ENCODE data around the gene GRID2.
"Not testable (repeated sequence)": the region's sequence is repeated elsewhere in the genome, so short reads cannot be mapped to it uniquely, and the experiment has no call there.

Gene GRID2

DNA sequence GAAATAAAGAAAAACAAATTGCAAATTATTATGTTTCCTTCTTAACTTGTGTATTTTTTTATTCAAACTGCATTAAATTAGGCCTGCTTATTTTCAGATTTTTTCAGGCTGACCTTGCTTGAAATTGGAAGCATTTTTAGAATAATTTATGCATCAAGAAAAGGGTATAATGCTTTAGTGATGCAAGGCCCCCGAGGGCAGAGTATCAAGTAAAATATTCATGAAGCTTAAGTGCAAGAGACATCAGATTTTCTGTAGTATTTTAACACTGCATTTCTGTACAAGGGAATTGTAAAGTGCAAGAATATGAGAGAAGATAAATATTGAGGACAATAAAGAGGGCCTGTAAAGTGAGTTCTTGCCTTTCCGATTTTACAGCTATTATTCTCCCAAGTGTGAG is 1039.0 kb downstream of the GRID2 start:
- no peaks in the 10 kb centered on the region for H3K9me3 ChIP-seq (ENCODE audit: control insufficient read depth, insufficient read depth, low read length)
- H3K4me1 ChIP-seq (ENCODE audit: insufficient read depth, low read length): peaks cover 5% of the 10 kb centered on the region; the same call in 1 of the 2 replicates
- H3K9ac ChIP-seq (ENCODE audit: low read depth, low read length): no peak overlapping the region

DNA sequence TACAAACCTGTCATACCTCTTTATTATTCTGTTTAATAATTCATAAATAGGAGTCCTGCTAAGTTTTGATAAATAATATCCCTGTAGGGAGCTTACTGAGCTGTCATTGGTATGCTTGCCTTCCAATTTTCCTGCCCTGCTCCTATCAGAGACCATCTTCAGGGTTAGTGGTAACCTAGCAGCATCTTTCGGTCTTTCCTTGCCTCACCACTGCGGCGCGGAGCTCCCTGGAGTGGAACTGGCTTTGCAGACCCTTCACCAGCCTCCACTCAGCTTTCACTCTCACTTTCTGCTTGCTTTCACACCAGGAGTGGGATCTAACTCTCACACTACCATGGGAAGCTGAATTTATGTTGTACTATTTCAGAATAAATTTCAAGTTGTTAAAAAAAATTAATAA is 1043.1 kb downstream of the GRID2 start:
- H3K9ac ChIP-seq (ENCODE audit: low read depth, low read length): no peak overlapping the region
- no peaks in the 10 kb centered on the region for H3K36me3 ChIP-seq (ENCODE audit: insufficient read depth, low read length)
- no peaks in the 10 kb centered on the region for H3K4me1 ChIP-seq (ENCODE audit: insufficient read depth, low read length)
- H3K9me3 ChIP-seq (ENCODE audit: control insufficient read depth, insufficient read depth, low read length): no peaks in the 10 kb centered on the region

More for the DNA sequence above, 1039.0 kb downstream of the GRID2 start:
- no peaks in the 10 kb centered on the region for H3K36me3 ChIP-seq (ENCODE audit: insufficient read depth, low read length)

DNA sequence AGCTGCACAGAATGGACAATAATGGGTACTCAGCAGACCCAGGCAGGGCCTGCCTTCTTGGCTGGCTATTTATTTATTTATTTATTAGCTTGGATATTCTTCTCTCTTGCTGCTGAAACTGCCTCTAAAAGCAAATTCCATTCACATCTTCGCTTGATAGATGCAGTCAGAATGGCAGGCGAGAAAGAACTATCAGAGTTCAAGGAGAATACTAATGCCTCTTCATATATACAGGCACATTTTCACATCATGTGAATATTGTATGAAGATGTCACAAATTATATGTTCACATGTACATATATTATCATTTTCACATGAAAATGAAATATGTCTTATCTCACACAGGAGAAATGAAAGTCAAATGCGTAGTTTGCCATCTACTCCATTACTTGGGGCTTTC is 1045.1 kb downstream of the GRID2 start:
- Histone ChIP-seq H3K9ac (ENCODE audit: low read depth, low read length) (no peak overlapping the region), H3K9me3 (ENCODE audit: control insufficient read depth, insufficient read depth, low read length) (no peaks in the 10 kb centered on the region), H3K36me3 (ENCODE audit: insufficient read depth, low read length) (no peaks in the 10 kb centered on the region), H3K4me1 (ENCODE audit: insufficient read depth, low read length) (no peaks in the 10 kb centered on the region)

DNA sequence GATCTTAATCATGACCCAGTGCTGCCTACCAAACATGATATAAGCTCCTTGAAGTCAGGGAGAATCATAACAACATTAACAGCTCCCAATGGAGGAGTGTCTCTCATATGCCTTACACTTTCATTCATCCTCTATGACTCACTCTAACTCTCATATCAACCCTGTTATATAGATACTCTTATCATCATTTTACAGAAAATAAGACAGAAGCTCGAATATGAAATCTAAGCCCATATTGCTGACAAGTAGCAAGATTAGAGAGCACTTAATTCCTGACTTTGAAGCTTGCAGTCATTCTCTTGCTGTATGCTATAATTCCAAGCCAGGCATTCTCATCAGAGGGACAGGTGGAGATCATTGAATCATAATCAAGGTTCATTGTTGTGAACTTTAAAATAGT is 1048.1 kb downstream of the GRID2 start:
- Histone ChIP-seq H3K4me1 (ENCODE audit: insufficient read depth, low read length) (no peaks in the 10 kb centered on the region), H3K36me3 (ENCODE audit: insufficient read depth, low read length) (no peaks in the 10 kb centered on the region), H3K9me3 (ENCODE audit: control insufficient read depth, insufficient read depth, low read length) (no peaks in the 10 kb centered on the region), H3K9ac (ENCODE audit: low read depth, low read length) (no peak overlapping the region)

DNA sequence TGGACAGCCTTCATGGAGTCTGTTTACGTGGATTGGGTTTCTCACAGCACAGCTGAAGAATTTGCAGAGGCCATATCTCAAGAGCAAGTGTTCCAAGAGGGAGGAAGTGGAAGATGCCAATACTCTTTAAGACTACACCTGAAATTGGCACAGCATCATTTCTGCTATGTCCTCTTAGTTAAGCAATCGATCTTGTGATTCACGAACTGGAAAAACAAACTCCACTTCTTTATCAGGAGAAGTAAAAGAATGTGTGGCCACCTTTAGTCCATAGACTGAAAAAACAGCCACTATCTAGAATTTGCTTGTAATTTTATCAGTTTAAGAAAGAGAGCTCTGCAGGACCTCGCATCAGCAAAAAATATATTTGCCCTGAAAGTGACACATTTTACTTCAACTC is 1051.6 kb downstream of the GRID2 start:
- Histone ChIP-seq H3K36me3 (ENCODE audit: insufficient read depth, low read length) (no peaks in the 10 kb centered on the region), H3K9me3 (ENCODE audit: control insufficient read depth, insufficient read depth, low read length) (no peaks in the 10 kb centered on the region), H3K4me1 (ENCODE audit: insufficient read depth, low read length) (no peaks in the 10 kb centered on the region), H3K9ac (ENCODE audit: low read depth, low read length) (no peak overlapping the region)

DNA sequence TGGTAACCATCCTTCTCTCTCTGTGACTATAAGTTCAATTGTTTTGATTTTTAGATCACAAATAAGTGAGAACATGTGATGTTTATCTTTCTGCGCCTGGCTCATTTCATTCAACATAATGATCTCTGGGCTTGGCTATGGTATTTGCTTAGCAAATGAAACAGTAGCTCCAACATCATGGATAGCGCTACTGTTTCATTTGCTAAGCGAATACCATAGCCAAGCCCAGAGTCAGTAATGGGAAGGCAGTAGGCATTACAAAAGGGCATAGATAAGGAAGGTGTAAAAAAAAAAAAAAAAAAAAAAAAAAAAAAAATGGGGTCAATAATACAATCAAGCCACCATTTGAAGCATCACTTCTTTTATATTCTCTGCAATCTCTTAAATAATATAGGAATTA is 1055.8 kb downstream of the GRID2 start:
- H3K9ac ChIP-seq (ENCODE audit: low read depth, low read length): no peak overlapping the region
- no peaks in the 10 kb centered on the region for H3K4me1 ChIP-seq (ENCODE audit: insufficient read depth, low read length)
- H3K9me3 ChIP-seq (ENCODE audit: control insufficient read depth, insufficient read depth, low read length): no peaks in the 10 kb centered on the region
- H3K36me3 ChIP-seq (ENCODE audit: insufficient read depth, low read length): no peaks in the 10 kb centered on the region

DNA sequence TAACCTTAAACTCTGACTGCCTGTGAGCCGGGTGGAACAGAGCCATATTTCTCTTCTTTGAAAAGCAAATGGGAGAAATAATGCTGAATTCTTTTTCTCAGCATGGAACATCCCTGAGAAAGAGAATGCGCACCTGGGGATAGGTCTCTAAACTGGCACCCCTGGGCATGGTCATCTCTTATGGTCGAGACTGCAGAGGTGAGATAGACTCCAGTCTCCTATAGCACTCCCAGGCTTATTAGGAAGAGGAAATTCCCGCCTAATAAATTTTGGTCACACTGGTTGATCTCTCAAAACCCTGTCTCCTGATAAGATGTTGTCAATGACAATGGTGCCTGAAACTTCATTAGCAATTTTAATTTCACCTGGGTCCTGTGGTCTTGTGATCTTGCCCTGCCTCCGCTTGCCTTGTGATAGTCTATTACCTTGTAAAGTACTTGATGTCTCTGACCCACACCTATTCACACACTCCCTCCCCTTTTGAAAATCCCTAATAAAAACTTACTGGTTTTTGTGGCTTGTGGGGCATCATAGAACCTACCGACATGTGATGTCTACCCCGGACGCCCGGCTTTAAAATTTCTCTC is 1062.5 kb downstream of the GRID2 start:
- H3K36me3 ChIP-seq (ENCODE audit: insufficient read depth, low read length); H3K9me3 ChIP-seq (ENCODE audit: control insufficient read depth, insufficient read depth, low read length); H3K9ac ChIP-seq (ENCODE audit: low read depth, low read length); H3K4me1 ChIP-seq (ENCODE audit: insufficient read depth, low read length): not testable (repeated sequence)

DNA sequence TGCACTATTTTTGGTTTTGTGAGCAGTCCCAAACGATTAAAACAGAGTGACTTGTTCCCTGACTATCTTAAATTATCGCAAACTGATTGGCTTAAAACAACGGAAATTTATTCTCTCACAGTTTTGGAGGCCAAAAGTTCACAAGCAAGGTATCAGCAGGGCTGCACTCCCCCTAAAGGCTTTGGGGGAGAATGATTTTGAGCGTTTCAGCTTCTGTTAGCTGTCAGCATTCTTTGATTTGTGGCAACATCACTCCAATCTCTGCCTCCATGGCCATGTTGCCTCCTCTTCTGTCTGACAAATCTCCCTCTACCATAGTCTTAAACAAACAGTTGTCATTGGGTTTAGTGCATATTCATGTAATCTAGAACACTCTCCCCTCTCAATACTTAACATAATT is 1065.2 kb downstream of the GRID2 start:
- H3K4me1 ChIP-seq (ENCODE audit: insufficient read depth, low read length): no peaks in the 10 kb centered on the region
- no peaks in the 10 kb centered on the region for H3K9me3 ChIP-seq (ENCODE audit: control insufficient read depth, insufficient read depth, low read length)
- no peaks in the 10 kb centered on the region for H3K36me3 ChIP-seq (ENCODE audit: insufficient read depth, low read length)
- no peak overlapping the region for H3K9ac ChIP-seq (ENCODE audit: low read depth, low read length)

DNA sequence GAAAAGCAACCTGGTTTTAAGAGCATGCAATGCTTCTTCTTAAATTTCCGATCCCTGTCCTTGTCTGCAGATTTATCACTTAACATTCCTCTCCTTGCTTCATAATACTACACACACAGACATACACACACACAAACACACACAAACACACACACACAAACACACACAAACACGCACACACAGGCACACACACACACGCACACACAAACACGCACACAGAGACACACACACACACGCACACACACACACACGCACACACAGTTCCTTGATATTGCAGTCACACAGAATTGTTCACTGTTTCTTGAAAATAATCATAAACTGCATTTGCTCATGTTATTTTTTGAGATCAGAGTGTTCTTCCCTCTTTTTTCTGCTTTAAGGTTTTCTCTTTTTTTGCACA is 1066.5 kb downstream of the GRID2 start:
- no peaks in the 10 kb centered on the region for H3K9me3 ChIP-seq (ENCODE audit: control insufficient read depth, insufficient read depth, low read length)
- no peaks in the 10 kb centered on the region for H3K36me3 ChIP-seq (ENCODE audit: insufficient read depth, low read length)
- H3K9ac ChIP-seq (ENCODE audit: low read depth, low read length): no peak overlapping the region
- H3K4me1 ChIP-seq (ENCODE audit: insufficient read depth, low read length): no peaks in the 10 kb centered on the region

DNA sequence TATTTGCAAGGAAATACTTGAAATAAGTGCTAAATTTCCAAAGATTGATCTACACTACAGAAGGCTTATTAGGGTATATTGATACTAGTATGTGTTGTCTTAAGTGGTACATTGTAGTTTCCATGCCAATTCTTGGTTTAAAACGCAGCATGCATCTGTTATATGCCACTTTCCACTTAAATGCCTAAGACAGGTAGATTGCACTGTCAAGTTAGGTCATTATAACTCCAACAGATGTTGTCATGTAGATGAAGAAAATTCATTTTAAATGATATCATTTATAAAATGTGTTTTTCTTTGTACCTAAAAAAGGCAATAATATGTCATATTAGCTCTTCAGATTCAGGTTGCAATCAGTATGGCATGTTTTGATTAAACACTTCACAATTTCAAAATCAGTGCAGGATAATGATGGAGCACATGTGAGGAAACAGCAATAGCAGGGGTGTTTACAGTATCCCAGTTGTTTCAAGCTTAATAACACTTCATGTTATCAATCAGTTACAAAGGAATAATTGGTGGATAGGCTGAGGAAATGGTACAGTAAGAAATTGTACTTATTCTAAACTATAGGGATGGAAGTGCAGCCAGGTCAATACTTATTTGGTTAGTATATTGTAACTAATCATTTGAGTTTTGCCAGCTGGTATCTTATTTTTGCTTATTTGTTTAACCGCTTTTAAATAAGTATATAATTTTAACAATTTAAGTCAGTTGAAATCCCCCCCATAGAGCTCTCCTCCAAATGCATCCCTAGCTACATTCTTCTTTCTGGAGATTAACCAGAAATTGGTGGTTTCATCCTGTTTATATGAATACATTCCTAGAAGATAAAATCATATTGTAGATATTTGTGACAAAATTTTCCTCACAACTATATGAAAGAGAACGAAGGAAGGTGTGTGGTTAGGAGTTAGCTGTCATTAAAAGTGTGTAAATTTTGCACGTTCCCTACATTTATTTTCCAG is 1070.4 kb downstream of the GRID2 start:
- no peaks in the 10 kb centered on the region for H3K9me3 ChIP-seq (ENCODE audit: control insufficient read depth, insufficient read depth, low read length)
- H3K36me3 ChIP-seq (ENCODE audit: insufficient read depth, low read length): no peaks in the 10 kb centered on the region
- no peaks in the 10 kb centered on the region for H3K4me1 ChIP-seq (ENCODE audit: insufficient read depth, low read length)
- no peak overlapping the region for H3K9ac ChIP-seq (ENCODE audit: low read depth, low read length)

DNA sequence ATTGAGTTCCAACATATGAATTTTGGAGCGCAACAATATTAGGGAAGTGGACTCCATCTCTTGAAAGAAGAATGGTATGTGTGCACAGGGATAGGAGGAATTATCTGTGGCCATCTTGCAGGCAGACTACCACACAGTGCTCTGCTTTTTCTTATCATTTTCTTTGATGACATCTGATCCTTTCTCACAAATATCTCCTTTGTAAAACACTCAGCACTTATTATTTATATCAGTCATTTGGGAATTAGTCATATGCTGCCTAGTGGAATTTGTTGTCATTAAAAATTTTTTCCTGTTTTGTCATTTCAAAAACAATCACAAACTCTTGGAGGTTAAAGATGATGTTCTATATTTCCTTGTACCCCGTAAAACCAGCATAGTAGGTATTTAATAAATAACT is 1080.5 kb downstream of the GRID2 start:
- Histone ChIP-seq H3K9ac (ENCODE audit: low read depth, low read length) (no peak overlapping the region), H3K9me3 (ENCODE audit: control insufficient read depth, insufficient read depth, low read length) (no peaks in the 10 kb centered on the region), H3K36me3 (ENCODE audit: insufficient read depth, low read length) (no peaks in the 10 kb centered on the region), H3K4me1 (ENCODE audit: insufficient read depth, low read length) (no peaks in the 10 kb centered on the region)

DNA sequence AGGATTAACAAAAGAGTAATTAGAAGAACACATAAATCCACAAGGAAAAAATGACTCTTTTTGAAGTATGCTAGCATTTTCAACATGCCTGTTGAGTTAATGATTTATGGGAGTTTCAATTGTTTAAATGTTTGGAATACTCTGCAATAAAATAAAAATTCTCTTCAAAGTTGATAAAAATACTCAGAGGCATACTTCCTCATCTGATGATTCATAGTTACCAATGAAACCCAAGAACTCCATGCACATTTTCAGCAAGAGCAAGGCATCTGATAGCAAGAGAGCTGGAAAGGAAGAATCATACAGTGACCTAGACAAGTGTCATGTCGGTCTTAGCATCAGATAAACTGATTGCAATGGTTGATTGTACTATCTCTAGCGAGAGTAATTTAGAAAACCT is 1081.1 kb downstream of the GRID2 start:
- Histone ChIP-seq H3K9ac (ENCODE audit: low read depth, low read length) (no peak overlapping the region), H3K9me3 (ENCODE audit: control insufficient read depth, insufficient read depth, low read length) (no peaks in the 10 kb centered on the region), H3K36me3 (ENCODE audit: insufficient read depth, low read length) (no peaks in the 10 kb centered on the region), H3K4me1 (ENCODE audit: insufficient read depth, low read length) (no peaks in the 10 kb centered on the region)

DNA sequence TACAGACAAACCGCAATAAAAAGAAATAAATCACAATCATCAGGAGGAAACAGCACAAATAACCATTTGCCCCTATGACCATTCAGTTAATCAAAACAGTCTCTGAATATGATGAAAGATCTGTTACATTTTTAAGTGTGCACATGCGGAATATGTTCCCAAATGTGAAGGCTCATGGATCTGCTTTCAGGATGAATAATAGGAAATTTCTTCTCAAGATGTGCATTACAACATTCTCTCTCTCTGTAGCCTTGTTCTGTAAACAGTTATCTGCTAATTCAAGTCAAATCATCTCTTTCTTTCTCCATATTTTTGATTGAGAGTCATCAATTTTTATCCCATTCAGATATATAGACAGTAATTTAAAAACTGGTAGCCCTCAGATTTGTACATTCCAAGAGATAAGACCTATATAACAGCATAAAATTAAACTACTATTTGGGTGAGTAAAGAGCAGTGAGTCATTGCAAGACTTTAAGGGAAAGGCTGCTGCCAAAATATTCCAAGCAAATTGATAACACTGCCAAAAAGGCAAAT is 1090.8 kb downstream of the GRID2 start:
- Histone ChIP-seq H3K4me1 (ENCODE audit: insufficient read depth, low read length) (no peaks in the 10 kb centered on the region), H3K36me3 (ENCODE audit: insufficient read depth, low read length) (no peaks in the 10 kb centered on the region), H3K9ac (ENCODE audit: low read depth, low read length) (no peak overlapping the region), H3K9me3 (ENCODE audit: control insufficient read depth, insufficient read depth, low read length) (no peaks in the 10 kb centered on the region)

DNA sequence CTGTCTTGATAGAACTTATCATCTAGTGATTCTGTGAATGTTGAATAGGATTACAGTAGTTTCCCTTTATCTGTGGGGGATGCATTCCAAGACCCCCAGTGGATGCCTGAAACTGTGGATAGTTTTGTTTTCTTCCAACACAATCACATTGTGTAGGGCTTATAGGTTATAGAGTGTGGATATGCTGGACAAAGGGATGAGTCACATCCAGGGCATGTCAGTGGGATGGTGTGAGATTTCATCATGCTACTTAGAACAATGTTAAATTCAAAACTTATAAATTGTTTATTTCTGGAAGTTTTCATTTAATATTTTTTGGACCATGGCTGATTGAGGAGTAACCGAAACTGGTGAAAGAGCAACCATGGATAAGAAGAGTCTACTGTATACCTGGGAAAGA is 1092.5 kb downstream of the GRID2 start:
- no peaks in the 10 kb centered on the region for H3K9me3 ChIP-seq (ENCODE audit: control insufficient read depth, insufficient read depth, low read length)
- no peaks in the 10 kb centered on the region for H3K36me3 ChIP-seq (ENCODE audit: insufficient read depth, low read length)
- H3K9ac ChIP-seq (ENCODE audit: low read depth, low read length): no peak overlapping the region
- H3K4me1 ChIP-seq (ENCODE audit: insufficient read depth, low read length): no peaks in the 10 kb centered on the region

DNA sequence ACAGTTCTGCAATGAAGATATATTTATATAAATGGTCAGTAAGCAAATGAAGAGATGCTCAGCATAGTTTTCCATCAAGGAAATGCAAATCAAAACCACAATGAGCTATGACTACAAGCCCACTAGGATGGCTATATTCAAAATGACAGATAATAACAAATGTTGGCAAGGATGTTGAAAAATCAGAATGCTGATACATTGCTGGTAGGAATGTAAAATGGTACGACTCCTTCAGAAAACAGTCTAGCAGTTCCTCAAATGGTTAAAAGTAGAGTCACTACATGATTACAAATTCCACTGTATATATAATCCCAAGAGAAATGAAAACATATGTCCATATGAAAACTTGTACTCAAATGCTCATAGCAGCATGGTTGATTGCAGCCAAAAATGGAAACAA is 1099.8 kb downstream of the GRID2 start:
- Histone ChIP-seq H3K4me1 (ENCODE audit: insufficient read depth, low read length) (peaks cover 14% of the 10 kb centered on the region; the same call in 1 of the 2 replicates), H3K36me3 (ENCODE audit: insufficient read depth, low read length) (no peaks in the 10 kb centered on the region), H3K9ac (ENCODE audit: low read depth, low read length) (no peak overlapping the region), H3K9me3 (ENCODE audit: control insufficient read depth, insufficient read depth, low read length) (no peaks in the 10 kb centered on the region)
